VCaP (cell line): ENCODE results near the gene KDM4C.

Experiments used
- H3K27ac ChIP-seq: fragments of 450-650 bp; 2 replicates; pipeline ENCODE4 v1.5.1; 2017
- TF ChIP-seq, protein P1 (sequence below): fragments of 450-650 bp; conservative IDR thresholded peaks from 2 replicates; pipeline ENCODE4 v1.5.1; 2017; ENCODE audit warnings: mild to moderate bottlenecking, moderate library complexity

The KDM4C gene

DNA sequence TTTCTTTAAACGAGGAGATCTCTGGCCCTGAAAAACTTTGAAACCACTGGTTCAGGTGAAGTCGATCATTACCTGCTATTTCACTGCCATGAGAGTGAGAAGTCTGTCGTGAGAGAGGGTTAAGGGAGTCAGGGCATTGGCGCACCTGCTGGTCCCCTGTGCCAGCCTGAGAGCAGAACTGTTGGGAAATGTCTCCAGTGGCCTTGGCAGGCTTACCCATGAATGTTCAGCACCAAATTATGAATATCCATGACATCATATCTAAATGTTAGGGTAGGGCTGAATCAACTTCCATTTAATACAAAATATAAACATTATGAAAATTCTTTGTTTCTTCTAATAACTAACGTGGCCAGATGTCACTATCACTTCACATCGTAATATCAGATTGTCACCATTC is 379.3 kb downstream of the KDM4C start:
- TF ChIP-seq, protein P1, sequence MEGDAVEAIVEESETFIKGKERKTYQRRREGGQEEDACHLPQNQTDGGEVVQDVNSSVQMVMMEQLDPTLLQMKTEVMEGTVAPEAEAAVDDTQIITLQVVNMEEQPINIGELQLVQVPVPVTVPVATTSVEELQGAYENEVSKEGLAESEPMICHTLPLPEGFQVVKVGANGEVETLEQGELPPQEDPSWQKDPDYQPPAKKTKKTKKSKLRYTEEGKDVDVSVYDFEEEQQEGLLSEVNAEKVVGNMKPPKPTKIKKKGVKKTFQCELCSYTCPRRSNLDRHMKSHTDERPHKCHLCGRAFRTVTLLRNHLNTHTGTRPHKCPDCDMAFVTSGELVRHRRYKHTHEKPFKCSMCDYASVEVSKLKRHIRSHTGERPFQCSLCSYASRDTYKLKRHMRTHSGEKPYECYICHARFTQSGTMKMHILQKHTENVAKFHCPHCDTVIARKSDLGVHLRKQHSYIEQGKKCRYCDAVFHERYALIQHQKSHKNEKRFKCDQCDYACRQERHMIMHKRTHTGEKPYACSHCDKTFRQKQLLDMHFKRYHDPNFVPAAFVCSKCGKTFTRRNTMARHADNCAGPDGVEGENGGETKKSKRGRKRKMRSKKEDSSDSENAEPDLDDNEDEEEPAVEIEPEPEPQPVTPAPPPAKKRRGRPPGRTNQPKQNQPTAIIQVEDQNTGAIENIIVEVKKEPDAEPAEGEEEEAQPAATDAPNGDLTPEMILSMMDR, result no peak
- no peak overlapping the region for H3K27ac ChIP-seq

DNA sequence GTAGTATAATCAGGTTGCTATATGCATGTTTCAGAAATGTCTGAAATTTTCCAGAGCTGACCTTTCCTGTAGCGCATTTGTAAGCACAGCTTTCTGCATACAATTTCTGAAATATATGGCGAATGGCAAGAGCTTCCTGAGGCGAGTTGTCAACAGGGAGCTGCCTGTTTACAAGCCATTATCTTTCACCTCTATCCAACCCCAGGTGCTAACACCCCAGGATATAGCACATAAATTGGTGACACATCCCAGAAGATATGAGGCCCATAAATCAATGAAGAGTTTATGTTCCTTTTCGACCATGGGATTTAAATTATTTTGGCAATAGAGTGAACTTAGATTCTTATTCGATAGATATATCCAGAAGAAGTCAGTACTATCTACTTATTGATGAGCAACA is 379.8 kb downstream of the KDM4C start:
- H3K27ac ChIP-seq, result no peak overlapping the region
- TF ChIP-seq, protein P1, result no peak

DNA sequence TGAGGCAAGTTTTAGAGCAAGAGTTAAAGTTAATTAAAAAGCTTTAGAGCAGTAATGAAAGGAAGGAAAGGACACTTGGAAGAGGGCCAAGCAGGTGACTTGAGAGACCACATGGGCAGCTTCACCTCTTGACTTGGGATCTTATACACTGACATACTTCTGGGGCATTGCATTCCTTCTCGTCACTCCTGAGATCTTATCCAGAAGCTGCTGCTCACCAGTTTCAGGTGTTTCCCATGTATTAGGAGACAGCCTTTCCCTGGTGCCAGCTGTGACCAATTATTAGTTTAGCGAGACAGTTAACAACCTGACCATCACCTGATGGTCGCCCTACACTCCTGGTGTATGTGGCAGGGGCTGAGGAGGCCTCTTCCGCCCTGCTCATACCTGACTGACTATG is 382.1 kb downstream of the KDM4C start:
- no peak overlapping the region for H3K27ac ChIP-seq
- TF ChIP-seq, protein P1, result no peak

DNA sequence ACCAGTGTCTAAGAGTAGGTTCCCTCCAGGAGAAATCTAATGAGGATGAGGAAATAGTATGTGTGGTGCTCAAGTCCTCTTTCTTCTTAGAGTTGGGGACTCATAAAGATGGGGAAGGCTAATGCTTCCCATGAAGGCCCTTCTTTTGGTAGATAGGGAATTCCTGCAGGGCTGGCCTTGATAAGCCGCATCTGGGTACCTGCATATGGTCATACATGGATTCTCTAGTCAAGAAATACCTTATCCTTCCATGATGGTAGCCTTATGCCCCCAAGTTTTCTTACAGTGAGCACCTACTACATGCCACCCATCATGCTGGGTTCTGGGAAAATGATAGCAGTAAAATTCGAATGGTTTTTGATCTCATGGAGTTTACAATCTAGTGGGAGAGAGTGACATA is 382.6 kb downstream of the KDM4C start:
- TF ChIP-seq, protein P1, result no peak
- no peak overlapping the region for H3K27ac ChIP-seq

DNA sequence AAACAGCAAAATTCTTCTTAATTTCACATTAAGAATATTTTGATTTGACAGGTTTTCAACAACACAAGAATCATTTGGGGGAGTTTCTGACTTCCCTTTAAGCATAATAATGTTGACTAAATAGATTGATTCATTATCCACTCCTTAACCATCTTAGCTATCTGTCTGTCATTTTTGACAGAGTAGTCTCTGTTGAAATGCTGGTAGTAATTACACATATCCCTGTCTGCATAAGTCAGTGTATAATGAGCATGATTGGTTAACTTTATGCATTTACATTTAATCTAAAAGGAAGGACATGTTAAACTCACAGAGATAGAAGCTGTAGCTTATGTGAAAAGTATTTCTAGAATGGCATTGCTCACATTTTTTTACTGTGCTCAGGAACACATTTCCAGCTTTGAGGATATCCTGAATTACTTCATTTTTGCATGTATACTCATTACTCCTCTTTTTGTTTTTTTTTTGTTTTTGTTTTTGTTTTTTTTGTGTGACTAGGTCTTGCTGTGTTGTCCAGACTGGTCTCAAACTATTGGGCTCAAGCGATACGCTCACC is 385.9 kb downstream of the KDM4C start:
- no peak overlapping the region for H3K27ac ChIP-seq

DNA sequence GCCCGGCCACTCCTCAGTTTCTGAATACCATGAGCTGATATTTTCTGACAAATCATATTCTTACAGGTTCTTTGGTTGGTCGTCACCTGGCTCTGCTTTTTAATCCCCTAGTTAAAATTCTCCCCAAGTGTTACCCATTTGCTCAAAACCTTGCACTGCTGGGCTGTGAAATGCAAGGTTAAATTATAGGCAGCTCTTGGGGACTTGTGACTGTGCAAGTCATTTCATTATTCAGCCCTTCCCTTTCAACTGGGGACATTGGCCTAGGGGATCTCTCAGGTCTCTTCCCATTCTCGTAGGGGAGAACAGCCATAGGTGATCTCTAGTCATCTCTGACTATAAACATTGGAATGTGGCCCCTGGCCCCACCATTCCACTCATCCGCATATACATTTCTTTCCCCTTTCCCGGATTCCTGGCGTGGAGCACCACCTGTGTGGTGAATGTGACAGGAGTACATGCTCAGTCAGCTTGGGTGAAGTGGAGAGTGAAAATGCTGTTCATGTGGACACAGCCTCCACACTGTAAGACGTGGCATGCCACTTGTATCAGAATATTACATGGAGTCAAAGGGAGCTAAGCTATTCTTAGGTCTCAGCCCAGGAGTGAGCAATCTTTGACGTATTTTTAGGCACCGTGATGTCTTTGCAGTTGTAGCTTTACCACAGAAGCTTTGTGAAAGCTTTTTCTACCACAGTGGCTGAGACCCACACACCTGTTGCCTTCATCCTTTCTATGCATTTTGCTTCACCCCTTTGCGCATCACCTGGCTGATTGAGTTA is 386.7 kb downstream of the KDM4C start:
- TF ChIP-seq, protein P1, result no peak
- H3K27ac ChIP-seq, result no peak overlapping the region

More for the DNA sequence above, 385.9 kb downstream of the KDM4C start:
- TF ChIP-seq, protein P1, result no peak

DNA sequence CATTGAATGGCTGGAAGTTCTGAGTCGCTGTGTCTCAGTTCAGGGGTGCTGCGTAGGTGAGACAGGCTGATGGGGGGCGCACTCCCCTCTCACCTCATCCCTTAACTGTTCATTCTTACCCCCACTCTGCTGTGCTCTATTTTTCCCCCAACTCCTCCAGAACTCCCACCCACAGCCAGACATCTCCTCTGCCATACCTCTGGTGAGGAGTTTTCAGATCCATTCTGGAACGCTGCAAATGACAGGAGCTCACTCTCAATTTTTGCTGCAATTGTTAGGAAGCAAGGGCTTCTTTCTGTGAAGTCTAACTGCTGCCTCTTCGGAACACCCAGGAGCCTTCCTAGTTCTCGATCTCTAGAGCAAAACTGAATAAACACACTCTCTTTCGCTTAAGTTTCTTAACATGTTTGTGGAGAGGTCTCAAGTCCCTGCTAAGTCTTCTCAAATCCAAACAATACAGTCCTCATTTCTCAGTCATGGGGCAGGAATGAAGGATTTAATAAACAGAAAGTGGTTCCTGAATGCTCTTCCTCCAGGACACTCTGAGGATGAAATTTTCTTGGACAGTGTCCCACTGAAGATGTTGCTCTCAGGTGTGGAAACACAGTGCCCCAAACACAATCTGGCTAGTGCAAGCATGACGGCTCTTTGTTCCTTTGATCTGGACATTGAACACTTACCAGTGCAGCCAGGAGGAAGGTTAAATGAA is 387.7 kb downstream of the KDM4C start:
- H3K27ac ChIP-seq, result no peak overlapping the region
- TF ChIP-seq, protein P1, result no peak; the same call in 1 of the 2 replicates
